D721Med (cell line): ENCODE data around the gene SOCS6.

Experiments used
- DNase-seq: peaks from one replicate; pipeline ENCODE4 v3.0.0; 2011; ENCODE audit warnings: low spot score; ENCODE audit not compliant: insufficient read length
- FAIRE-seq: peaks from 2 replicates; lab custom pipeline; 2011; peaks lifted over from hg19 to GRCh38; lab: Jason Lieb, UNC
- CTCF ChIP-seq: IDR thresholded peaks from 2 replicates; pipeline ENCODE4 v1.5.1; 2012; ENCODE audit warnings: mild to moderate bottlenecking, control low read depth; ENCODE audit not compliant: insufficient read depth; ENCODE audit errors: missing control alignments

SOCS6 gene

GRCh38 chr18:70374154-70374553 lies 85.3 kb downstream of the SOCS6 start:
- no peak for TF ChIP-seq CTCF
- no peak for FAIRE-seq
- DNase-seq, result no peak

- no peak for DNase-seq
- TF ChIP-seq CTCF, result no peak
- FAIRE-seq, result no peak
Observed at GRCh38 chr18:70376137-70376913, 87.5 kb downstream of the SOCS6 start.

GRCh38 chr18:70376914-70377258 lies 88.0 kb downstream of the SOCS6 start:
- no peak for DNase-seq
- no peak for TF ChIP-seq CTCF
- no peak for FAIRE-seq

- no peak for TF ChIP-seq CTCF
- DNase-seq (no peak), FAIRE-seq (no peak)
Observed at GRCh38 chr18:70377317-70377799, 88.5 kb downstream of the SOCS6 start.

- FAIRE-seq (no peak), DNase-seq (no peak)
- TF ChIP-seq CTCF, result no peak
Observed at GRCh38 chr18:70377857-70378701, 89.2 kb downstream of the SOCS6 start.
